H9 (cell line): Measurements from ENCODE around the gene STOML3. TPM values are rescaled to one million over a fixed set of nuclear protein-coding genes. Genes with fewer than 3 reads are reported as not detected.

Experiments used
- DNase-seq: peaks from one replicate; pipeline ENCODE4 v3.0.0-alpha.2; 2017
- H2AFZ ChIP-seq: one replicate; pipeline ENCODE4 v1.6.1; 2013; ENCODE audit warnings: mild to moderate bottlenecking, low read length, control low read depth, moderate library complexity
- H2AK5ac ChIP-seq: 2 replicates; pipeline ENCODE4 v1.6.1; 2013; ENCODE audit warnings: low read length, control low read depth, mixed read lengths; ENCODE audit not compliant: insufficient read length
- H2BK120ac ChIP-seq: one replicate; pipeline ENCODE4 v1.6.1; 2013; ENCODE audit warnings: low read depth, mild to moderate bottlenecking, low read length, control low read depth, inconsistent platforms; ENCODE audit not compliant: poor library complexity, severe bottlenecking
- H2BK12ac ChIP-seq: 2 replicates; pipeline ENCODE4 v1.6.1; 2013; ENCODE audit warnings: low read length, control low read depth, mixed read lengths, low read depth; ENCODE audit not compliant: insufficient read length
- H2BK15ac ChIP-seq: 2 replicates; pipeline ENCODE4 v1.6.1; 2013; ENCODE audit warnings: low read depth, low read length, control low read depth
- H2BK20ac ChIP-seq: one replicate; pipeline ENCODE4 v1.6.1; 2013; ENCODE audit warnings: low read depth, mild to moderate bottlenecking, low read length, control low read depth, inconsistent platforms; ENCODE audit not compliant: poor library complexity, severe bottlenecking
- H2BK5ac ChIP-seq: 2 replicates; pipeline ENCODE4 v1.6.1; 2013; ENCODE audit warnings: low read length, control low read depth, mixed read lengths; ENCODE audit not compliant: insufficient read length
- H3K14ac ChIP-seq: 2 replicates; pipeline ENCODE4 v1.6.1; 2013; ENCODE audit warnings: low read length, control low read depth; ENCODE audit not compliant: insufficient read depth
- H3K18ac ChIP-seq: 2 replicates; pipeline ENCODE4 v1.6.1; 2013; ENCODE audit warnings: low read depth, mild to moderate bottlenecking, mixed read lengths, low read length, control low read depth; ENCODE audit not compliant: insufficient read length
- H3K23ac ChIP-seq: 2 replicates; pipeline ENCODE4 v1.6.1; 2013; ENCODE audit warnings: low read length, control low read depth, mixed read lengths, low read depth; ENCODE audit not compliant: insufficient read length
- H3K23me2 ChIP-seq: 2 replicates; pipeline ENCODE4 v1.6.1; 2013; ENCODE audit warnings: low read depth, mild to moderate bottlenecking, mixed read lengths, low read length, control low read depth; ENCODE audit not compliant: insufficient read length, poor library complexity, severe bottlenecking
- H3K27ac ChIP-seq: 2 replicates; pipeline ENCODE4 v1.5.1; 2013; ENCODE audit warnings: low read length, control low read depth, mixed read lengths, low read depth; ENCODE audit not compliant: insufficient read length
- H3K27me3 ChIP-seq: 2 replicates; pipeline ENCODE4 v1.6.1; 2013; ENCODE audit warnings: low read length, control low read depth, inconsistent platforms; ENCODE audit not compliant: insufficient read depth
- H3K4ac ChIP-seq: 2 replicates; pipeline ENCODE4 v1.6.1; 2013; ENCODE audit warnings: low read depth, mild to moderate bottlenecking, control low read depth, inconsistent platforms, low read length, moderate library complexity
- H3K4me1 ChIP-seq: 2 replicates; pipeline ENCODE4 v1.6.1; 2013; ENCODE audit warnings: low read length, control low read depth, inconsistent platforms; ENCODE audit not compliant: insufficient read depth
- H3K4me2 ChIP-seq: 2 replicates; pipeline ENCODE4 v1.6.1; 2013; ENCODE audit warnings: low read length, control low read depth, mixed read lengths; ENCODE audit not compliant: insufficient read length, insufficient read depth
- H3K56ac ChIP-seq: 2 replicates; pipeline ENCODE4 v1.6.1; 2013; ENCODE audit warnings: low read depth, mild to moderate bottlenecking, mixed read lengths, low read length, control low read depth; ENCODE audit not compliant: insufficient read length
- H3K79me1 ChIP-seq: 2 replicates; pipeline ENCODE4 v1.6.1; 2013; ENCODE audit warnings: low read depth, mild to moderate bottlenecking, moderate library complexity, low read length, control low read depth, inconsistent platforms; ENCODE audit not compliant: insufficient read depth, poor library complexity, severe bottlenecking
- H3K79me2 ChIP-seq: 2 replicates; pipeline ENCODE4 v1.6.1; 2013; ENCODE audit warnings: low read length, control low read depth, inconsistent platforms; ENCODE audit not compliant: insufficient read depth
- H3K9ac ChIP-seq: 2 replicates; pipeline ENCODE4 v1.6.1; 2013; ENCODE audit warnings: low read length, control low read depth, mixed read lengths; ENCODE audit not compliant: insufficient read length; ENCODE audit errors: extremely low read depth
- H3K9me3 ChIP-seq: one replicate; pipeline ENCODE4 v1.6.1; 2013; ENCODE audit warnings: low read depth, low read length, inconsistent platforms; ENCODE audit not compliant: control insufficient read depth
- H3T11ph ChIP-seq: one replicate; pipeline ENCODE4 v1.6.1; 2013; ENCODE audit warnings: mild to moderate bottlenecking, low read length, control low read depth, inconsistent platforms
- H4K20me1 ChIP-seq: one replicate; pipeline ENCODE4 v1.6.1; 2013; ENCODE audit not compliant: control insufficient read depth, insufficient read length, insufficient read depth
- H4K5ac ChIP-seq: 2 replicates; pipeline ENCODE4 v1.6.1; 2013; ENCODE audit warnings: low read depth, mild to moderate bottlenecking, mixed read lengths, low read length, control low read depth; ENCODE audit not compliant: insufficient read length
- H4K8ac ChIP-seq: replicated peaks from 2 replicates; pipeline ENCODE4 v1.6.1; 2013; ENCODE audit warnings: low read length, control low read depth, mixed read lengths, low read depth; ENCODE audit not compliant: insufficient read length
- H4K91ac ChIP-seq: 2 replicates; pipeline ENCODE4 v1.6.1; 2013; ENCODE audit warnings: low read depth, mild to moderate bottlenecking, moderate library complexity, mixed read lengths, low read length, control low read depth; ENCODE audit not compliant: insufficient read length
- H3K27ac Mint-ChIP-seq, 3 experiments: 2 replicates in 2 of 3; 3 replicates in 1 of 3; pipeline ENCODE4 v1.8.0; 2020 to 2021; ENCODE audit warnings: mixed read lengths in 3 of 3, mild to moderate bottlenecking in 1 of 3, moderate library complexity in 1 of 3
- H3K27me3 Mint-ChIP-seq: 2 replicates; pipeline ENCODE4 v1.8.0; 2021; ENCODE audit warnings: low read depth, mild to moderate bottlenecking, moderate library complexity, mixed read lengths
- H3K36me3 Mint-ChIP-seq, 3 experiments: 2 replicates in 2 of 3; 3 replicates in 1 of 3; pipeline ENCODE4 v1.8.0; 2020 to 2021; ENCODE audit warnings: low read depth in 3 of 3, mixed read lengths in 3 of 3; ENCODE audit not compliant: insufficient read depth in 1 of 3
- H3K4me1 Mint-ChIP-seq, 2 experiments: 2 replicates each; pipeline ENCODE4 v1.8.0; 2020; ENCODE audit warnings: mixed read lengths in 2 of 2
- H3K4me3 Mint-ChIP-seq, 2 experiments: 2 replicates in 1 of 2; 3 replicates in 1 of 2; pipeline ENCODE4 v1.8.0; 2020 to 2021; ENCODE audit warnings: mild to moderate bottlenecking in 2 of 2, mixed read lengths in 2 of 2, moderate library complexity in 1 of 2
- H3K9me3 Mint-ChIP-seq, 2 experiments: 2 replicates in 1 of 2; 3 replicates in 1 of 2; pipeline ENCODE4 v1.8.0; 2020; ENCODE audit warnings: mild to moderate bottlenecking in 2 of 2, mixed read lengths in 2 of 2, moderate library complexity in 1 of 2
- WGBS: extraction: QIAGEN DNeasy Blood & Tissue Kit; methylation state at CpG from one replicate; pipeline ENCODE4 v1.1.7; 2013; ENCODE audit warnings: missing lambda C conversion rate, low lambda C conversion rate, mixed read lengths; ENCODE audit not compliant: insufficient read length; ENCODE audit errors: extremely low coverage; 5-methylcytosine and 5-hydroxymethylcytosine counted together
- total RNA-seq: library from RNA; stranded (reverse); gene quantifications from 2 replicates; pipeline ENCODE4 v1.2.1, GENCODE V29; 2021
- TF ChIP-seq, protein P1 (sequence below): fragments of 200-600 bp; sonication (generic); conservative IDR thresholded peaks from 3 replicates; pipeline ENCODE4 v1.8.0; 2021; ENCODE audit warnings: antibody characterized with exemption, mild to moderate bottlenecking

The STOML3 gene
- total RNA-seq, 1 experiment from 2014 or later: not detected

DNA sequence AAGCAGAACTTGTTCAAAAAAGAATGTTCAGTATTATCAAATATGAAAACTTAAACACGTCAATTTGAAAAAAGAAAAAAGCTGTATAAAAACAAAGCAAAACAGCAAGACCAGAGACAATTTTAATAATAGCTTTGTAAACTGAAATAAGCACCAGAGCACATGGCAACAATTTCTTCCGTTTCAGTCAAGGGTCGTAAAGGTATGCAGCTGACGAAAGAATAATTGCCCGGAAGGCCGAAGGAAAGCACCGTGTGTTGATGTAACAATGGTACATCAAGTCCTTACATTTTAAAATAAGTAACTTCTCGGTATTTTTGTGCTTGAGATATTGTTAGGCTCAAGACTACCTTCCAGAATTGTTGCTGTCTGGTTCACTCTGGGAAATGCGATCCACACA is 45.6 kb upstream of the STOML3 start:
- Histone ChIP-seq H3K9ac (peak overlapping the region; percentile 94), H3K56ac (no peak overlapping the region), H2BK15ac (no peak overlapping the region), H3K27ac (no peak overlapping the region), H3T11ph (no peak overlapping the region), H3K4me1 (no peaks in the 10 kb centered on the region), H2BK120ac (no peak overlapping the region), H2BK12ac (no peak overlapping the region), H3K23me2 (peaks cover 9% of the 10 kb centered on the region), H3K4ac (no peak overlapping the region), H3K18ac (no peak overlapping the region), H3K4me2 (peak overlapping the region; percentile 95), H4K91ac (no peak overlapping the region), H3K14ac (no peak overlapping the region), H4K8ac (no peak overlapping the region), H2BK5ac (no peak overlapping the region), H4K20me1 (no peaks in the 10 kb centered on the region), H4K5ac (no peak overlapping the region), H2AFZ (no peak overlapping the region), H3K9me3 (no peaks in the 10 kb centered on the region), H3K79me2 (peaks cover 41% of the 10 kb centered on the region), H3K79me1 (peaks cover 3% of the 10 kb centered on the region), H3K27me3 (no peaks in the 10 kb centered on the region), H2AK5ac (no peak overlapping the region), H3K23ac (no peak overlapping the region), H2BK20ac (no peak overlapping the region)
- H3K9me3 Mint-ChIP-seq: no peaks in the 10 kb centered on the region
- peaks cover 4 to 14% (median 11%) of the 10 kb centered on the region in 3 experiments; a peak in 6 of 7 replicates for H3K36me3 Mint-ChIP-seq
- no peaks in the 10 kb centered on the region for H3K27me3 Mint-ChIP-seq
- H3K4me1 Mint-ChIP-seq: peaks cover 34 to 39% of the 10 kb centered on the region in 2 experiments
- TF ChIP-seq, protein P1, sequence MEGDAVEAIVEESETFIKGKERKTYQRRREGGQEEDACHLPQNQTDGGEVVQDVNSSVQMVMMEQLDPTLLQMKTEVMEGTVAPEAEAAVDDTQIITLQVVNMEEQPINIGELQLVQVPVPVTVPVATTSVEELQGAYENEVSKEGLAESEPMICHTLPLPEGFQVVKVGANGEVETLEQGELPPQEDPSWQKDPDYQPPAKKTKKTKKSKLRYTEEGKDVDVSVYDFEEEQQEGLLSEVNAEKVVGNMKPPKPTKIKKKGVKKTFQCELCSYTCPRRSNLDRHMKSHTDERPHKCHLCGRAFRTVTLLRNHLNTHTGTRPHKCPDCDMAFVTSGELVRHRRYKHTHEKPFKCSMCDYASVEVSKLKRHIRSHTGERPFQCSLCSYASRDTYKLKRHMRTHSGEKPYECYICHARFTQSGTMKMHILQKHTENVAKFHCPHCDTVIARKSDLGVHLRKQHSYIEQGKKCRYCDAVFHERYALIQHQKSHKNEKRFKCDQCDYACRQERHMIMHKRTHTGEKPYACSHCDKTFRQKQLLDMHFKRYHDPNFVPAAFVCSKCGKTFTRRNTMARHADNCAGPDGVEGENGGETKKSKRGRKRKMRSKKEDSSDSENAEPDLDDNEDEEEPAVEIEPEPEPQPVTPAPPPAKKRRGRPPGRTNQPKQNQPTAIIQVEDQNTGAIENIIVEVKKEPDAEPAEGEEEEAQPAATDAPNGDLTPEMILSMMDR: no peak
- peak overlapping the region; percentile 90 to 93 for H3K4me3 Mint-ChIP-seq
- peak overlapping the region in 1 of 3 experiments; percentile 22; a peak in 1 of 7 replicates for H3K27ac Mint-ChIP-seq
- WGBS: no CpG with 5 or more reads among the region's 9 CpGs
- DNase-seq: no peak
